H9 (cell line): ENCODE data around the gene ALDH1B1. TPM values are rescaled to one million over a fixed set of nuclear protein-coding genes. Genes with fewer than 3 reads are reported as not detected.

Experiments used
- DNase-seq: peaks from one replicate; pipeline ENCODE4 v3.0.0-alpha.2; 2017
- H2AFZ ChIP-seq: one replicate; pipeline ENCODE4 v1.6.1; 2013; ENCODE audit warnings: mild to moderate bottlenecking, low read length, control low read depth, moderate library complexity
- H2AK5ac ChIP-seq: 2 replicates; pipeline ENCODE4 v1.6.1; 2013; ENCODE audit warnings: low read length, control low read depth, mixed read lengths; ENCODE audit not compliant: insufficient read length
- H2BK120ac ChIP-seq: one replicate; pipeline ENCODE4 v1.6.1; 2013; ENCODE audit warnings: low read depth, mild to moderate bottlenecking, low read length, control low read depth, inconsistent platforms; ENCODE audit not compliant: poor library complexity, severe bottlenecking
- H2BK12ac ChIP-seq: 2 replicates; pipeline ENCODE4 v1.6.1; 2013; ENCODE audit warnings: low read length, control low read depth, mixed read lengths, low read depth; ENCODE audit not compliant: insufficient read length
- H2BK15ac ChIP-seq: 2 replicates; pipeline ENCODE4 v1.6.1; 2013; ENCODE audit warnings: low read depth, low read length, control low read depth
- H2BK20ac ChIP-seq: one replicate; pipeline ENCODE4 v1.6.1; 2013; ENCODE audit warnings: low read depth, mild to moderate bottlenecking, low read length, control low read depth, inconsistent platforms; ENCODE audit not compliant: poor library complexity, severe bottlenecking
- H2BK5ac ChIP-seq: 2 replicates; pipeline ENCODE4 v1.6.1; 2013; ENCODE audit warnings: low read length, control low read depth, mixed read lengths; ENCODE audit not compliant: insufficient read length
- H3K14ac ChIP-seq: 2 replicates; pipeline ENCODE4 v1.6.1; 2013; ENCODE audit warnings: low read length, control low read depth; ENCODE audit not compliant: insufficient read depth
- H3K18ac ChIP-seq: 2 replicates; pipeline ENCODE4 v1.6.1; 2013; ENCODE audit warnings: low read depth, mild to moderate bottlenecking, mixed read lengths, low read length, control low read depth; ENCODE audit not compliant: insufficient read length
- H3K23ac ChIP-seq: 2 replicates; pipeline ENCODE4 v1.6.1; 2013; ENCODE audit warnings: low read length, control low read depth, mixed read lengths, low read depth; ENCODE audit not compliant: insufficient read length
- H3K23me2 ChIP-seq: 2 replicates; pipeline ENCODE4 v1.6.1; 2013; ENCODE audit warnings: low read depth, mild to moderate bottlenecking, mixed read lengths, low read length, control low read depth; ENCODE audit not compliant: insufficient read length, poor library complexity, severe bottlenecking
- H3K27ac ChIP-seq: 2 replicates; pipeline ENCODE4 v1.5.1; 2013; ENCODE audit warnings: low read length, control low read depth, mixed read lengths, low read depth; ENCODE audit not compliant: insufficient read length
- H3K27me3 ChIP-seq: 2 replicates; pipeline ENCODE4 v1.6.1; 2013; ENCODE audit warnings: low read length, control low read depth, inconsistent platforms; ENCODE audit not compliant: insufficient read depth
- H3K4ac ChIP-seq: 2 replicates; pipeline ENCODE4 v1.6.1; 2013; ENCODE audit warnings: low read depth, mild to moderate bottlenecking, control low read depth, inconsistent platforms, low read length, moderate library complexity
- H3K4me1 ChIP-seq: 2 replicates; pipeline ENCODE4 v1.6.1; 2013; ENCODE audit warnings: low read length, control low read depth, inconsistent platforms; ENCODE audit not compliant: insufficient read depth
- H3K4me2 ChIP-seq: 2 replicates; pipeline ENCODE4 v1.6.1; 2013; ENCODE audit warnings: low read length, control low read depth, mixed read lengths; ENCODE audit not compliant: insufficient read length, insufficient read depth
- H3K56ac ChIP-seq: 2 replicates; pipeline ENCODE4 v1.6.1; 2013; ENCODE audit warnings: low read depth, mild to moderate bottlenecking, mixed read lengths, low read length, control low read depth; ENCODE audit not compliant: insufficient read length
- H3K79me1 ChIP-seq: 2 replicates; pipeline ENCODE4 v1.6.1; 2013; ENCODE audit warnings: low read depth, mild to moderate bottlenecking, moderate library complexity, low read length, control low read depth, inconsistent platforms; ENCODE audit not compliant: insufficient read depth, poor library complexity, severe bottlenecking
- H3K79me2 ChIP-seq: 2 replicates; pipeline ENCODE4 v1.6.1; 2013; ENCODE audit warnings: low read length, control low read depth, inconsistent platforms; ENCODE audit not compliant: insufficient read depth
- H3K9ac ChIP-seq: 2 replicates; pipeline ENCODE4 v1.6.1; 2013; ENCODE audit warnings: low read length, control low read depth, mixed read lengths; ENCODE audit not compliant: insufficient read length; ENCODE audit errors: extremely low read depth
- H3K9me3 ChIP-seq: one replicate; pipeline ENCODE4 v1.6.1; 2013; ENCODE audit warnings: low read depth, low read length, inconsistent platforms; ENCODE audit not compliant: control insufficient read depth
- H3T11ph ChIP-seq: one replicate; pipeline ENCODE4 v1.6.1; 2013; ENCODE audit warnings: mild to moderate bottlenecking, low read length, control low read depth, inconsistent platforms
- H4K20me1 ChIP-seq: one replicate; pipeline ENCODE4 v1.6.1; 2013; ENCODE audit not compliant: control insufficient read depth, insufficient read length, insufficient read depth
- H4K5ac ChIP-seq: 2 replicates; pipeline ENCODE4 v1.6.1; 2013; ENCODE audit warnings: low read depth, mild to moderate bottlenecking, mixed read lengths, low read length, control low read depth; ENCODE audit not compliant: insufficient read length
- H4K8ac ChIP-seq: replicated peaks from 2 replicates; pipeline ENCODE4 v1.6.1; 2013; ENCODE audit warnings: low read length, control low read depth, mixed read lengths, low read depth; ENCODE audit not compliant: insufficient read length
- H4K91ac ChIP-seq: 2 replicates; pipeline ENCODE4 v1.6.1; 2013; ENCODE audit warnings: low read depth, mild to moderate bottlenecking, moderate library complexity, mixed read lengths, low read length, control low read depth; ENCODE audit not compliant: insufficient read length
- H3K27ac Mint-ChIP-seq, 3 experiments: 2 replicates in 2 of 3; 3 replicates in 1 of 3; pipeline ENCODE4 v1.8.0; 2020 to 2021; ENCODE audit warnings: mixed read lengths in 3 of 3, mild to moderate bottlenecking in 1 of 3, moderate library complexity in 1 of 3
- H3K27me3 Mint-ChIP-seq: 2 replicates; pipeline ENCODE4 v1.8.0; 2021; ENCODE audit warnings: low read depth, mild to moderate bottlenecking, moderate library complexity, mixed read lengths
- H3K36me3 Mint-ChIP-seq, 3 experiments: 2 replicates in 2 of 3; 3 replicates in 1 of 3; pipeline ENCODE4 v1.8.0; 2020 to 2021; ENCODE audit warnings: low read depth in 3 of 3, mixed read lengths in 3 of 3; ENCODE audit not compliant: insufficient read depth in 1 of 3
- H3K4me1 Mint-ChIP-seq, 2 experiments: 2 replicates each; pipeline ENCODE4 v1.8.0; 2020; ENCODE audit warnings: mixed read lengths in 2 of 2
- H3K4me3 Mint-ChIP-seq, 2 experiments: 2 replicates in 1 of 2; 3 replicates in 1 of 2; pipeline ENCODE4 v1.8.0; 2020 to 2021; ENCODE audit warnings: mild to moderate bottlenecking in 2 of 2, mixed read lengths in 2 of 2, moderate library complexity in 1 of 2
- H3K9me3 Mint-ChIP-seq, 2 experiments: 2 replicates in 1 of 2; 3 replicates in 1 of 2; pipeline ENCODE4 v1.8.0; 2020; ENCODE audit warnings: mild to moderate bottlenecking in 2 of 2, mixed read lengths in 2 of 2, moderate library complexity in 1 of 2
- CTCF ChIP-seq: fragments of 200-600 bp; sonication (generic); conservative IDR thresholded peaks from 3 replicates; pipeline ENCODE4 v1.8.0; 2021; ENCODE audit warnings: antibody characterized with exemption, mild to moderate bottlenecking
- WGBS: extraction: QIAGEN DNeasy Blood & Tissue Kit; methylation state at CpG from one replicate; pipeline ENCODE4 v1.1.7; 2013; ENCODE audit warnings: missing lambda C conversion rate, low lambda C conversion rate, mixed read lengths; ENCODE audit not compliant: insufficient read length; ENCODE audit errors: extremely low coverage; 5-methylcytosine and 5-hydroxymethylcytosine counted together
- total RNA-seq: library from RNA; stranded (reverse); gene quantifications from 2 replicates; pipeline ENCODE4 v1.2.1, GENCODE V29; 2021

ALDH1B1 gene
- total RNA-seq, 1 experiment from 2014 or later: 49.6 TPM

- Histone ChIP-seq H2BK5ac (no peak overlapping the region), H3K56ac (no peak overlapping the region), H4K20me1 (no peaks in the 10 kb centered on the region), H4K5ac (no peak overlapping the region), H3K9ac (no peak overlapping the region), H4K91ac (no peak overlapping the region), H2AK5ac (no peak overlapping the region), H2AFZ (no peak overlapping the region), H4K8ac (no peak overlapping the region), H2BK20ac (no peak overlapping the region), H3K18ac (no peak overlapping the region), H2BK120ac (no peak overlapping the region), H3K14ac (no peak overlapping the region), H3T11ph (no peak overlapping the region), H2BK12ac (no peak overlapping the region), H3K27me3 (peaks cover 2% of the 10 kb centered on the region; the same call in 1 of the 2 replicates), H3K79me1 (no peaks in the 10 kb centered on the region), H3K4ac (no peak overlapping the region), H3K27ac (no peak overlapping the region), H2BK15ac (no peak overlapping the region), H3K79me2 (peaks cover 13% of the 10 kb centered on the region; the same call in 1 of the 2 replicates), H3K23me2 (peaks cover 10% of the 10 kb centered on the region), H3K4me2 (no peak overlapping the region), H3K4me1 (peaks cover 3% of the 10 kb centered on the region; the same call in 1 of the 2 replicates), H3K23ac (no peak overlapping the region), H3K9me3 (no peaks in the 10 kb centered on the region)
- peaks cover 10 to 14% (median 14%) of the 10 kb centered on the region in 3 experiments for H3K36me3 Mint-ChIP-seq
- no peak for DNase-seq
- TF ChIP-seq CTCF: no peak
- no CpG with 5 or more reads among the region's 1 CpG for WGBS
- H3K9me3 Mint-ChIP-seq: peaks cover 1 to 3% of the 10 kb centered on the region in 2 experiments; a peak in 4 of 5 replicates
- H3K4me1 Mint-ChIP-seq: peaks cover 26 to 28% of the 10 kb centered on the region in 2 experiments
- H3K4me3 Mint-ChIP-seq: no peak overlapping the region
- peaks cover 45% of the 10 kb centered on the region for H3K27me3 Mint-ChIP-seq
- H3K27ac Mint-ChIP-seq: no peak overlapping the region
Observed at GRCh38 chr9:38390442-38390841, 2.1 kb upstream of the ALDH1B1 start.
